ENCODE results near the gene CASKIN1.

The CASKIN1 gene

DNA sequence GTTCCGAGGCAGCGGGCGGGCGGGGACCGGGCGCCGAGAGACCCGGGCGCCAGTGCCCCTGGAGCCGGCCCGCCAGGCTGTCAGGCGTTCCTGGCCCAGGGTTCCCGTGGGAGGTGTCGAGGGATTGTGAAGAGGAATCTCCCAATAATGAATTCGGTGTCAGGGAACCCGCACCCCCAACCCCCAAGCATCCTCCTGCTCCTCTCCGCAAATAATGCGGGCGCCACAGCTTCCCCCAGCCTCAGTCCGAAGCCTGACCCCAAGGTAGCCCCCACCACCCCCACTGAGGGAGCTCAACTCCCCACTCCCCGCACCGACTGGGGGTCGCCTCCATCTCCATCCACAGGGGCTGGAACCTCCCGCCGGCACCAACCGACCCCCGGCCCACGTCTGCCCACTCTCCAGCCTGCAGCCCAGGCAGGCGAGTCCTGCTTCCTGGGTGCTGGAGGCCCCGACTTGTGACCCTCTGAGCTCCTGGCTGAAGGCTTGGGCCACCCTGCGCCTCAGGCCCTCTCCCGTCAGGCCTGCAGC is 641 bp upstream of the CASKIN1 start:
- TF ChIP-seq, protein P1, sequence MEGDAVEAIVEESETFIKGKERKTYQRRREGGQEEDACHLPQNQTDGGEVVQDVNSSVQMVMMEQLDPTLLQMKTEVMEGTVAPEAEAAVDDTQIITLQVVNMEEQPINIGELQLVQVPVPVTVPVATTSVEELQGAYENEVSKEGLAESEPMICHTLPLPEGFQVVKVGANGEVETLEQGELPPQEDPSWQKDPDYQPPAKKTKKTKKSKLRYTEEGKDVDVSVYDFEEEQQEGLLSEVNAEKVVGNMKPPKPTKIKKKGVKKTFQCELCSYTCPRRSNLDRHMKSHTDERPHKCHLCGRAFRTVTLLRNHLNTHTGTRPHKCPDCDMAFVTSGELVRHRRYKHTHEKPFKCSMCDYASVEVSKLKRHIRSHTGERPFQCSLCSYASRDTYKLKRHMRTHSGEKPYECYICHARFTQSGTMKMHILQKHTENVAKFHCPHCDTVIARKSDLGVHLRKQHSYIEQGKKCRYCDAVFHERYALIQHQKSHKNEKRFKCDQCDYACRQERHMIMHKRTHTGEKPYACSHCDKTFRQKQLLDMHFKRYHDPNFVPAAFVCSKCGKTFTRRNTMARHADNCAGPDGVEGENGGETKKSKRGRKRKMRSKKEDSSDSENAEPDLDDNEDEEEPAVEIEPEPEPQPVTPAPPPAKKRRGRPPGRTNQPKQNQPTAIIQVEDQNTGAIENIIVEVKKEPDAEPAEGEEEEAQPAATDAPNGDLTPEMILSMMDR (IDR thresholded peaks at IDR 0.05; ENCODE audit: insufficient read depth, low read depth, low read length, missing control alignments), result no peak
- DNase-seq (ENCODE audit: low read depth), result no peak
- no peak overlapping the region for H3K4me3 ChIP-seq (ENCODE audit: low read length)

DNA sequence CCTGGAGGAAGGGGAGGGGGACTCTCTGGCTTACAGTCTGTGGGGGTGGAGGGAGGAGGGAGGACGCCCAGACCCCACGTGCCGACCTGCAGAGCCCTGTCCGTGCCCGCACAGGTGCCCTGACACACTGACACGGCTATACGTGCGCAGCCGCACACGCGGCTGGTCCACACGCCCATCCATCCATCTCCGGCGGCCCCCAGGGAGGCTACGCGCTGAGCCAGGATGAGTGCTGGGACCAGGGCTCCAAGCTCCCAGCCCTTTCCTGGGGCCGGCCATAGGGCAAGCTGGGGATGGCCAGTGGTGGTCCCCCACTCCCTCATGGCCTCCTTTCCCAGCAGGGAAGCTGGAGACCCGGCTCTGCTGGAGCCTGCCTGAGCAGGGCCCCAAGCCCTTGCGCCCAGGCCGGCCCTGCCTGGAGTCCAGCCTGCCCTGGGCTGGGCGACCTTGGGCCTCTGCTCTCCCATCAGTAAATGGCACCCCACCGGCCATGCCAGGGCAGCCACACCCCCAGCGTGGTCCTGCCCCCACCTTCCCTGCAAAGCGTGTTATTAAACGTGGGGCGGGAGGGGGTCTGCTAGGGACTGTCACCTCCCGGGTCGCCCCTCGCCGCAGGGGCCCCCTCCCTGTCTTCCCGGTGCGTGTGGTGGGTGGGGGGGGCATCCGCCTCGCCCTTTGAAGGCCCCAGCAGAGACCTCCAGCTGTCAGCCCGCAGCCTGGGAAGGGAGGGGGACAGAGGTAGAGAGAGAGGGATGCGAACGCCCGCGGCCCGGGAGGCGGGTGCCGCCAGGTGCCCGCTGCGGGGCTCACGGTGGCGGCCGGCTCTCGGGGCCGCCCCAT is 863 bp downstream of the CASKIN1 start:
- TF ChIP-seq, protein P1 (IDR thresholded peaks at IDR 0.05; ENCODE audit: insufficient read depth, low read depth, low read length, missing control alignments), result no peak
- no peak for DNase-seq (ENCODE audit: low read depth)
- peak overlapping the region; percentile 27 for H3K4me3 ChIP-seq (ENCODE audit: low read length)

DNA sequence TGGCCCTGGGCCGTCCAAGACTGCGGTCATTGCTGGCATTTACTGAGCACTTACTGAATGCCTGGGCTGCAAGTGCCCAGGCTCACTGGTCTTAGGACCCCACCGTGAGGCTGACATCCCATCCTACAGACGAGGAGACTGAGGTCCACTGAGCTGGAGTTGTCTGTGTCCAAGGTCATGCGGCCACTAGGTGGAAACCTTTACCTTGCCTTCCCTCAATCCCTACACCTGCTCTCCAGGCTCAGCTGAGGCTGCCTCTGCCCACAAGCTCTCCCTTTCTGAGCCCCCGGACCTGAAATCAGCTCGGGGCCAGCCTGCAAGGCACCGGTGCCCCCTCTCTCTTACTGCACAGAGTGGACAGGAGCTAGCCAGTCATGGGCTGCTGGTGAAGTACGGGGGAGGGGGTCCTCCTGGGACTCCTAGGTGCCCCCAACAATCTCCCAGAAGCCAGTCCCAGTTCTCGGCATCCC is 1.5 kb downstream of the CASKIN1 start:
- peak; percentile 79 for DNase-seq (ENCODE audit: low read depth)
- no peak overlapping the region for H3K4me3 ChIP-seq (ENCODE audit: low read length)
- TF ChIP-seq, protein P1 (IDR thresholded peaks at IDR 0.05; ENCODE audit: insufficient read depth, low read depth, low read length, missing control alignments), result peak; percentile 61

DNA sequence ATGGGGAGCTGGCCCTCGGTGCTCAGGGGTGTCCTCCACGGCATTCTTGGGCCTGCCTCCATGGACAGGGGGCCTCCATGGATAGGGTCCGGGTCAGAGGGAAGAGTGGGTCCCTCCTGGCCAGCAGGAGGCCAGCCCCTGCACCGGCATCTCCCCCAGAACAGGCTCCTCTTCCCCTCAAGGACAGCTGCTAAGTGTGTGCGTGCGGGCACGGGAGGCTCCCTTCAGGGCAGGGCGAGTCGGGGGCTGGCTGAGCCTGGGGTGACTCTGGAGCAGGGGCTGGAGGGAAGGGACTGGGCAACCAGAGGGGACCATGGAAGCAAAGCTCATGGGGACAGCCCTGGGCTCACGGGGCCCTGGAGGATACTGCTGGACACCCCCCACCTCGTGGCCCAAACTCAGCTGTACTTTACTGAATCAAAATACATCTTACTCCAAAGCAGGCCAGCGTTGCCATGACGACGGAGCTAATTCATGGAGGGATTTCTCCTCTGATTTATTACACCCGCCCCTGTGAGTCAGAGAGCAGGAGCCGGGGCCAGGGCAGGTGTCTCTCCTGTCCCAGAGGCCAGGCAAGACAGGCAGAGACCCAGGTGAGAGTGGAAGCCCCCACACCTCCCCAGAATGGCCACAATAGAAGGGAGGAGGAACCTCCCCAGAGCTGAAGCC is 2.1 kb downstream of the CASKIN1 start:
- no peak for DNase-seq (ENCODE audit: low read depth)
- H3K4me3 ChIP-seq (ENCODE audit: low read length), result no peak overlapping the region
- TF ChIP-seq, protein P1 (IDR thresholded peaks at IDR 0.05; ENCODE audit: insufficient read depth, low read depth, low read length, missing control alignments), result no peak

DNA sequence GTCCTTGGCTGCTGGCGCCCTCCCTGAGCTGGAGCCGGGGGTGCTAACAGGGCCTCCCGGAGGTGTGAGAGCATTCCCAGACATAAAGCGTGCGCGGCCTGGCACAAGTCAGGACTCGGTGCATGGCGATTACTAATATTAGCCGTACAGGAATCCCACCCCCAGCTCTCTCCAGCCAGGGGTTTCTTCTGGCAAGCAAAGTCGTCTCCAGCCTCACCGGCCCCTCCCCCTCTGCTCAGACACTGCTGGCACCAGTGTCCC is 5.0 kb downstream of the CASKIN1 start:
- peak; percentile 52 for DNase-seq (ENCODE audit: low read depth)
- no peak overlapping the region for H3K4me3 ChIP-seq (ENCODE audit: low read length)
- TF ChIP-seq, protein P1 (IDR thresholded peaks at IDR 0.05; ENCODE audit: insufficient read depth, low read depth, low read length, missing control alignments), result no peak

DNA sequence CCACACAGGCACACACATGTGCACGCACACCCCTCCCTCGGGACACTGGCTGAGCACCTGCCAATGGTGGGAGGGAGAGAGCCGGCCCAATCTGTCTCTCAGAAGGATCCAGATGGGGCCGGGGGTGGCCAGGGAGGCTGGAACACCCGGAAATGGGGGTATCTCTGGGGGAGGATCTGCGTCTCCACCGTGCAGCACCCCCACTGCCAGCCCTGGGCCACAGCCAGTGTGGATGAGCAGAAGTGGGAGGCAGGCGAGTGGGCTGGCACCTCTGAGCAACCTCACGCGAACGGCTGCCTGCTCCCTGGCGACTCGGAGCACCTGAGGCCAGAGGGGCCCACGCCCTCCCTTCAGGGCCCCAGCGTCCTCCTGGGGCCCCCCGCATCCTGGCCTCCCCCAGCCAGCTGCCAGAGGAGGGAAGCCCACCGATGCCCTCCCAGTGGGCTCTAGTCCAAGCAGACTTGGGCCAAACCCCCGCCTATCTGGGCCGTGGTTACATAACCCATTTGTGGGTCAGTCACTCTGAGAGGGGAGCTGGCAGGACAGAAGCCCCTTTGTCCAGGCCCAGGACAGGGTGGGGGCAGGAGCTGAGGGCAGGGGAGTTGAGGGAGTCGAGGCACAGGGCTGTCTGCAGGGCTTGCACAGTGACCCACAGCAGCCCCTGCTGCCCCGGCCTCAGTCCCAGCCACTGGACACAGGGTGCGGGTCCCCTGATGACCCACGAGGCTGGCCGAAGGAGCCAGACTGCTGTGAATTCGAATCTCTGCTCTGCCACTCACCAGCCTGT is 5.6 kb downstream of the CASKIN1 start:
- no peak for DNase-seq (ENCODE audit: low read depth)
- H3K4me3 ChIP-seq (ENCODE audit: low read length), result no peak overlapping the region
- TF ChIP-seq, protein P1 (IDR thresholded peaks at IDR 0.05; ENCODE audit: insufficient read depth, low read depth, low read length, missing control alignments), result no peak

Measured in epithelial cell of esophagus (primary cell).